Dedifferentiated amniotic fluid mesenchymal stem cell (primary cell): ENCODE results near the gene SREBF2.

Experiments used
- DNase-seq: peaks from one replicate; pipeline ENCODE4 v3.0.0-alpha.2; 2016; ENCODE audit errors: extremely low spot score

SREBF2 gene

DNA sequence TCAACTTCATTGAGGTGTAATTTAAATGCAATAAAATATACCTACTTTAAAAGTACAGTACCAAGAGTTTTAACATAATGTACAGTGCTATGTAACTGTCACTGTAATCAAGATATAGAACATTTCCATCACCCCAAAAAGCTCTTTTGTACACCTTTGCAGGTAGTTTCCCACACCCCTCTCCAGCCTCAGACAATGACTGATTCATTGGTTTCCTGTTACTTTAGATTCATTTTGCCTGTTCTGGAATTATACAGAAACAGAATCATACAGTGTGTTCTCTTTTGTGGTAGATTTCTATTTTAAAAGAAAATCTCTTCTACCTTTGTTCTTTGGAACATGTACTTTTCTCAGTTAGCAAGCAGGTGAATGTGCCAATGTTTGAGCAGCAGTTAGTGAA, 43.8 kb downstream of the SREBF2 start:
- DNase-seq: no peak

DNA sequence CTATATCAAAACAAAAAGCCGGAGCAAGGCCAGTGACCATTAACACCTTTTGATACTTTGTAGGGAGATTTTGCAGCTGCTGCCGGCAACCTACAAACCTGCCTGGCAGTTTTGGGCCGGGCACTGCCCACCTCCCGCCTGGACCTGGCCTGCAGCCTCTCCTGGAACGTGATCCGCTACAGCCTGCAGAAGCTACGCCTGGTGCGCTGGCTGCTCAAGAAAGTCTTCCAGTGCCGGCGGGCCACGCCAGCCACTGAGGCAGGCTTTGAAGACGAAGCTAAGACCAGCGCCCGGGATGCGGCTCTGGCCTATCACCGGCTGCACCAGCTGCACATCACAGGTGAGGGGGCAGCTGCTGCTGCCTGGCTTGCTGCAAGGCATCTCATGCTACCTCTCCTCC, 47.7 kb downstream of the SREBF2 start:
- DNase-seq: no peak

DNA sequence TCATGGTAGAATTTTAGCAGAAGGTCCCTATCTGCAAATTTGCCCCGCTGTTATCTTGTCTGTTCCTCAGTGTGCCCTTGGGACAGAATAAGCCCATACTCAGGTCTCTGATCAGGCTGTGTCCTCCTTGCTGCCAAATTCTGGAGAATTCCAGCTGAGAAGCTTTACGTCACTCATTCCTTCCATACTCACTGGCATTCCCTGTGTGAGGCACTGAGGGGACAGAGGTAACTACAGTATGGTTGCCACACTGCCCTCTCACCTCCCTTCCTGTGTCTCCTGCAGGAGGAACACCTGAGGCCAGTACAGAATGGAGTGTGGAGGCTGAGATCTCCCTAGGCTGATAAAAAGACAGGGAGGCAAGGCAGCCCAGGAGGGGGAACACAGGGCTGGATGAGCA, 50.5 kb downstream of the SREBF2 start:
- no peak for DNase-seq

DNA sequence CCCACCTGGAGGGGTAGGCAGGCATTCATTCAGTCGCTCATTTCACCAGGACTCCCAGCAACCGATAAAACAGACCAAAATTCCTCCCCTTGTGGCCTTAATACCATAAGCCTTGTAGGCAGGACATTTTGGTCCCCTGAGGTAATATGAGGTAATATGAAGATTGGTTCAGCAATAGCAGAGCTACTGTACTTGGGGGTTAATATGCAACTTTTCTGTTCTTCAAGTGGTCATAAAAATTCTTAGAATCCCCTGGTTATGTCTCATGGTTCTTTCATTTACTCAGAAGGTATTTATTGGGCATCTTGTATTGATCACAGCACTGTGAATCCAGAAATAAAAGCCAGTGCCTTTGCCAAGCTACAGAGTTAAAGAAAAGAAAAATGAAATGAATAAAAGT, 52.2 kb downstream of the SREBF2 start:
- no peak for DNase-seq

DNA sequence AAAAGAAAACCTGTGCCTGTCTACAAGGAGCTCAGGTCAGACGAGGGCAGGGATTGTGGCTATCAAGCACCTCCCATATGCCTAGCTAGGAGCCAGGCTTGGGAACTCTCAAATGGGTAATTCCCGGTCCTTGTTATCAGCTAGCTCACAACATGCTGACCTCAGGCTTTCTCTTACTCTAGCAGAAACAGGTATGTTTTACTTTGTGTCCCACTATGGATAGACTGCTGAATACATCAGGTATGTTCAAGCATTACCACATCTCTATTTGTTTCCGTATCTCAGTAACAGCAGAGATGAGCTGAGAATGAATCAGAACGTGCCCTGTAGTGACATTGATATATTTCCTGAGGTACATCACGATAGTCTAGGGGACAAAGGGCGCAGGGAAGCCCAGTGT, 52.6 kb downstream of the SREBF2 start:
- DNase-seq: no peak

DNA sequence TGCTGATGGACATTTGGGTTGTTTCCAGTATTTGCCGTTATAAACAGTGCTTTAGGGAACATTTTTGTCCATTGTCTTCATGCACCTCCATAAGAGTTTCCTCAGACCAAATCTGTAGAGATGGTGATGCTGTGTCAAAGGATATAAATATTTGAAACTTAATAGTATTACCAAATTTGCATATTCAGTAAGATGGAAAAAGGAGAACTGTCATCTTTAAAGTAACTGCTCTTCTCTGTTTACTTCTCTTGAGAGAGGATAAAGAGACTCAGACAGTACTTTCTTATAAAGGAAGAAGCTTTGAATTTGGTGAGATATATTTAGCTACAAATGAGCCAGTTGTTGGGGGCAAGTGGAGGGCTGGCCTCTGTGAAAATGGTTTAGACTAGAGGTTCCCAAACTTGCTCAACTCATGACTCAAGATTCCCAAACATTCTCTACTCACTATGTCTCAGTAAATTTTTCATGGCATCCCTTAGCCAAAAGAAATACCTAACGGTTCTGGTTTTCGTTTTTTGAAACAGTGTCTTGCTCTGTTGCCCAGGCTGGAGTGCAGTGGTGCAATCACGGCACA, 55.8 kb downstream of the SREBF2 start:
- DNase-seq: no peak

DNA sequence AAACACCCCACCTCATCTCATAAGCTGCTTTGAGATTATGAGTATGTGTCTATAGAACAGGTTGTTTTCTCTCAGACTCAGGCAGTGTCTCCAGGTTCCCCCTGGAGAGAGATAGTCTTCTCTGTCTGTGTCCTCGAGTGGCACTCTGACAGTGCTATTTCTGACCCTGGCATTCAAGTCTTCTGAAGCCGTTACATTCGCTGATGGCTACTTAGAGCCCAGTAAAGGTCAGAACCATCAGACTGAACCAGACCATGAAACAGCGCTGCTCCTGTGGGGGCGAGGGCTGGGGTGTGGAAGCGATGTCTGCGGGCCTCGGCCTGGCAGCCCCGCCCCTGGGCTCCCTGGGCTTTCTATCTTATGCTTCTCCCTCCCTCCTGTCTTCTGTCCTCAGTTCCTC, 58.5 kb downstream of the SREBF2 start:
- DNase-seq: no peak

DNA sequence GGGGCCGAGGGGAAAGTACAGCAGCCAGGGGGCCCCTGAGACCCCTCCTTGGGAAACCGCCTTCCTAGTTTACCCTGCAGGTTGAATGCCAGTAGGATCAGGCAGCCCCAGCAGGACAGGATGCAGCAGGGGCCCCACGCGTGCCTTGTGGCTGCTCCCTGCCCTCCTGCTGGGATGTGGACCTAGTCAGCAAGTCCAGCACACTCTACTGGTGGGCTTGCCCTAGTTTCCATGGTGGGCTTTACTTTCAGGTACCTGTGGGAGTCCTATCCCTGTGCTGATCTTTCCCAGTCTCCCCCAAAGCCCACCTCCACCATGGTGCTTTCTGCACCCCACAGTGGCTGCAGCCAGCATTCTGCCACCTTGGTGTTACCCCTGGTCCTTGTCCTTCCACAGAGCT, 59.8 kb downstream of the SREBF2 start:
- DNase-seq: no peak

DNA sequence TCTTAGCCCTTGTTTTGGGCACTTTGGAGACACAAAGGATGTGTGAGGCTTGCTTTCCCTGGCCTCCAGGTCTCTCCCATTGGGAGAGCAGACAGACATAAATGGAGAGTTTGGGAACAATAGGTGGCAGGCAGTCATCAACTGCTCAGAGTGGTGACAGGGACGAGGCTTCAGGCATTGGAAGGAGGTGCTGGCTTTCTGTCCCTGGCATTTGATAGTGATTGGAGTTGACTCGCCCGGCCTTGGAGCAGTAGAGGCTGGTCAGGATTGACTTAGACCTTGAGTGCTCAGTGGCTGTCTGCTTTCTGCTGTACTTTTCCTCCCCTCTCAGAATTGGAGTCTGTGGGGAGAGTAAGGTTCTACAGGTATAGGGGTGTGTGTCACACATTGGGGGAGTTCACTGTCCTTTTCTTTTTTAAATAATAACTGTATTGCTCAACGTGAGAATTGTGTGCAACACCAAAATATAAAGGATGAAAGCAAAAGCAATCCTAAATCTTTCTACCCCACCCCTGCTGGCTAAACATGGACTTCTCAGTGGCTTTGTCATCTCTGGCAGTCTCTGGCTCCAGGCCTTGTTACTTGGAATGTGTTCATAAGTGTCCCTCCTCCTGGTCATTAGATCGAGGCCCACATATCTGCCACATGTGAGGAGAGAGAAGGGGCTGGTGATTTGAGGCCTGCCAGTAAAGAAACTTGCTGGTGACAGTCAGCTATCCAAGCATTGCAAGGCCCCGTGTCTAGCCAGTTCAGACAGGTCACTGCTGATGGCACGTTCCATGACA, 60.9 kb downstream of the SREBF2 start:
- no peak for DNase-seq

DNA sequence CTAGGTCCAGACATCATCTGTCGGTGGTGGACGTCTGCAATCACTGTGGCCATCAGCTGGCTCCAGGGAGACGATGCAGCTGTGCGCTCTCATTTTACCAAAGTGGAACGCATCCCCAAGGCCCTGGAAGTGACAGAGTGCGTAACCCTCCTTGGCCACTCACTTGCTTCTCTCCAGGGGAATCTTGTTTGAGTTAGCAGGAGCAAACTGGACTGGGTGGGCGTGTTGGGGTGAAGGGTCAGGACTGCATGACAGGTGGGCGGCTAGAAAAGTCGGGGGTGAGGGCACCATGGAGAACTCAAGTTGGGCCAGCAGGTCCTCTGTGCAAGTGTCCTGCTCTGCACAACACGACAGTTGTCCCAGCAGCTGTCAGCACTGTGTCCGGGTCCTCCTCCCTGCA, 65.7 kb downstream of the SREBF2 start:
- DNase-seq: no peak

DNA sequence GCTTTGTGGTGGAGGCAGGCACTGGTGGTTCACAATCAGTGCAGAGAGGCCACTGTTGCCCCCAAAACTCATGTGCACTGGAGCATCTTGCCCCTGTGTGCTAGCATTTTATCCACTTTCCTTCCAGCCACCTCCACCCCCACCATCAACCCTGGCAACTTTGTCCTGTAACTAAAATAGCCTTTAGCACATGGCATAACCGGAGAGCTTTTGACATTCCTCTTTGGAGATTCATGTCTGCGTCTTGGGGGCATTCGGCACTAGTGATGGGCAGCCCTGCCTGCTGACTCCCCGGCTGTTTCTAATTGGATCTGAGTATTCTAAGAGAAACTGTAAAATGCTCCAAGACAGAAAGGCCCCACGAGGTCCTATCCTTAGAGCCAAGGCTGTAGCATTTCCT, 66.2 kb downstream of the SREBF2 start:
- no peak for DNase-seq

DNA sequence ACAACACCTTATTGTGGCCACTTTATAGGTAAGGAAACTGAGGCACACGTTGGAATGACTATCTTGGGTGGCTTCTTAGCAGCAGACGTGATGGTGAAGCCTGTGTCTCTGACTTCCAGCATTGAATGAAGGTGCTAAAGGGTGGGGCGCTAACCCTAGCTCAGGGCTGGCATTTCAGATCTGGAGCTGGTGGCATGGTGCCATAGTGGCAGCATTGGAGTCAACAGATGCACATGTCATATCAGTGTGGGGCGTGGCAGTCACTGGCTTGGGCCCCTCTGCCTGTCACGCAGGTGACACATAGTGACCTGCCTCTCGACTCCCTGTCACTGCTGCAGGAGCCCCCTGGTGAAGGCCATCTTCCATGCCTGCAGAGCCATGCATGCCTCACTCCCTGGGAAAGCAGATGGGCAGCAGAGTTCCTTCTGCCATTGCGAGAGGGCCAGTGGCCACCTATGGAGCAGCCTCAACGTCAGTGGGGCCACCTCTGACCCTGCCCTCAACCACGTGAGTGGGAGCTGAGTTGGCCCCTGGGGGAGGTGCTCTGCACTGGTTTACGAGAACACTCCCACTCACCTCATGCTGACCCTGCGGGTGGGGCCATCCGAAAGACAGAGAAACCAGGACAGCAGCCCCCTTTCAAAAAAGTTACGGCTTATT, 67.2 kb downstream of the SREBF2 start:
- DNase-seq: no peak

DNA sequence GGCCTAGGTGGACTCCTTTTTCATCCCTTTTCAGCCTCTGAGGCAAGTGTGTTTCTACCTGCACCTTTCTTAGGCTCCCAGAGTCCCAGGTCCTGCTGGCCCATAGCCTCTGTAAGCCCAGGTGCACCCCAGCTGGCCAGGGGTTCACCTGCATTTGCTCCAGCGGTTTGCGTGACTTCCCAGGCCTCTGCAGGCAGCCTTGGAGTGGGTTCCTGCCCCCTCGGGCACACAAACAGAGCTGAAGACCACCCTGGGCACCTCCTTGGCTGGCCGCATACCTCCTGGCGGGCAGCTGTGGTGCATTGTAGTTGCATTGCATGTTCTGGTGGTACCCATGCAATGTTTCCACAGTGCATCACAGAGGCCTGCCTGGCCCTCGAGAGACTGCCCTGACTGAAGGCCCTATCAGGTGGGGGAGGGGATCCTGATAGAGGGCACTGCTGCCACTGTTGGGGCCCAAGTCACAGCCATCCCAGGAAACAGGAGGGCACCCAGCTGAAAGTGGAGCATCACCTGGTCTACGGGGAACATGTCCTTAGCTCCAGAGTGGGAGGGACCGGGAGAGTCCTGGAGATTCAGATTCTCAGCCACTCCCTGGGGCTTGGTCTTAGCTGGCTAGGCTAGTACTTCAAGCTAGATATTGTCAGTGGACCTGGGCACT, 67.9 kb downstream of the SREBF2 start:
- DNase-seq: no peak

DNA sequence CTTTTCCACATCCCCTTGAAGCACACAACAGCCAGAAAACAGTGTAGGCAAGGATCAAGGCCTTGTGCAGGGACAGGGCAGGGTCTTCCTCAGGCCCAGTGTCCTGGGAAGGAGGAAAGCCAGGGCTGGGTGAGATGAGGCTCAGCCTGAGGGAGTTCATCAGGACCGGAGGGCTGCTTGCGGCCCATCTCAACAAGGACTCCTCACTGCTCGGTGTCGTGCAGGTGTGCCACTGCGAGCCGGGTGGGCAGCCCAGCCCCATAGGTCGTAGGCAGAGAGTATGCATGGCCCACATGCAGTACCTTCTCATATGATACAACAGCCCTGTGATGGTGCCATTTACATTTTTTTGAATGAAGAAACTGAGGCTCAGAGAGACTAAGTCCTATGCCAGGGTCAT, 69.1 kb downstream of the SREBF2 start:
- DNase-seq: no peak

DNA sequence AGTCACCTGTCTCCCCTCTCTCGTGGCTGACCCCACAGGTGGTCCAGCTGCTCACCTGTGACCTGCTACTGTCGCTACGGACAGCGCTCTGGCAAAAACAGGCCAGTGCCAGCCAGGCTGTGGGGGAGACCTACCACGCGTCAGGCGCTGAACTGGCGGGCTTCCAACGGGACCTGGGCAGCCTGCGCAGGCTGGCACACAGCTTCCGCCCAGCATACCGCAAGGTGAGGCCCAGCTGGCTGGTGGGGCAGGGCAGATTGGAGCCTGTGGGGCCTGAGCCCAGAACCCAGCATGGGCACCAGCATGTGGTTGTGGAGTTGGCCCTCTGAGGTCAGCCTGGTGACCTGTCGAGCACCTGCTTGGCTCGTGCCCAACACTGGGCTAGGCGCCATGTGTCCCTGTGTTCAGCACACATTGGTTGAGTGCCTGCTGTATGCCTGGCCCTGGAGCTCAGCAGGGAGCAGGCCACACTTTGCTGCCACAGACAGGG, 70.1 kb downstream of the SREBF2 start:
- no peak for DNase-seq

DNA sequence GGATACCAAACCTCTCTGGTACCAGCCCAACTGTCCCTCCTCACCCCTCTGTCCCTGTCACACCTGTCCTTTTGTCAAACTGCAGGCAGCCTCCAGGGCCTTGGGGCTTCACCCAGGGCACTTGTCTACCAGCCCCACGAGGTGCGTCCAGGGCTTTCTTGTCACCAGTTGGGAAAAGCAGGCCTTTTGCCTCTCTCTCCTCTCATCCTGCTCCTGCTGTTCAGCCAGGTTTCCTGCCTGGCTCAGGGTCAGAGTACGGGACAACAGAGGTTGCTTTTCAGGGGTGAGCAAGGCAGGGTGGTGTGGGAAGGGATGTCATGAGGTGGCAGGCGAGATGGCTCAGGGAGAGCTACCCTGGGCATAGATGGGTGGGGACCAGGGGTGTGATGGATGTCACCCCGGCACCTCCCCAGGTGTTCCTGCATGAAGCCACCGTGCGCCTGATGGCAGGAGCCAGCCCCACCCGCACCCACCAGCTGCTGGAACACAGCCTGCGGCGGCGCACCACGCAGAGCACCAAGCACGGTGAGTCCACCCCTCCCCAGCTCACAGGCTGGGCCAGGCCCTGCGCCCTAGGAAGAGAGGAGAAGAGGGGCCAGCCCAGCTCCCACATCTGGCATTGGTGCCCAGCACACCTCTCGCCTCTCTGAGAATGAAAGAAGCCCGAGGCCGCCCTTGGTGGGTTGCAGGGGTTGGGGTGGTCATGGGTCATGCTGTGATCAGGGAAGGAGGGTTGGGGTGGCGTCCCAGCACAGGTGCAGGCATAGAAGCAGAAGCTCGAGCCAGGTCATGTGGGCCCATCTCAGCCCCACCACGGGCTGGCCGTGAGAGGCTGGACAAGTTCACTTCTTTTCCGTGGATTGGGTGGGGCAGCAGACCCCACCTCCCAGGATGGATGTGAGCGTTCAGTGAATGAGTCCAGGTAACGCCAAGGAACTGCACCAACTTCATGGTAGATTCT, 71.8 kb downstream of the SREBF2 start:
- DNase-seq: no peak

DNA sequence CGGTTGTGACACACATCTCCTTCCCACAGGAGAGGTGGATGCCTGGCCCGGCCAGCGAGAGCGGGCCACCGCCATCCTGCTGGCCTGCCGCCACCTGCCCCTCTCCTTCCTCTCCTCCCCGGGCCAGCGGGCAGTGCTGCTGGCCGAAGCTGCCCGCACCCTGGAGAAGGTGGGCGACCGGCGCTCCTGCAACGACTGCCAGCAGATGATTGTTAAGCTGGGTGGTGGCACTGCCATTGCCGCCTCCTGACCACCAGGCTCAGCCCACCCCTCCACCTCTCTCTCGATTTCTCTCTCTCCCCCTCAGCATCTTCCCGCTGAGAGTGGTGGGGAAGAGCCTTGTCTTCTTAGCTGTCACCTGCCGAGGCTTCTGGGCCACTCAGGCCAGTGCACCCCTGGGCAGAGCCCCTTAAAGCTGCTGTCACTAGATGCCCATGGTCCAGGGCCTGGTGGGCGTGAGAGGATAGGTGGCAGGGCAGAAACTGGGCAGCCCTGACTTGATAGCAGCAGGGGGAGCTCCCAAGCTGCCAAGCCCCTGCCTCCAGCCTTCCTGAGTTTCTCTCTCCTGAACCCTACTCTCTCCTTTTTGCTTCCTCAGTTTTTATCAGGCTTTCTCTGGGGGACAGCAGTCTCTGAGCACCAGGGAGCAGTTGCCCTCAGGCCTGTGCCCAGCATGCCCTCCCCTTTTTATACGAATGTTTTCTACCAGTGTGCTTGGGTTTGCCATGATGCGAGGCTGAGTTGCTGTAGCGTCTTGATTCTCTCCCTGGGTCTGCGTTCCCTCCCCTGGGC, 72.7 kb downstream of the SREBF2 start:
- DNase-seq: no peak

DNA sequence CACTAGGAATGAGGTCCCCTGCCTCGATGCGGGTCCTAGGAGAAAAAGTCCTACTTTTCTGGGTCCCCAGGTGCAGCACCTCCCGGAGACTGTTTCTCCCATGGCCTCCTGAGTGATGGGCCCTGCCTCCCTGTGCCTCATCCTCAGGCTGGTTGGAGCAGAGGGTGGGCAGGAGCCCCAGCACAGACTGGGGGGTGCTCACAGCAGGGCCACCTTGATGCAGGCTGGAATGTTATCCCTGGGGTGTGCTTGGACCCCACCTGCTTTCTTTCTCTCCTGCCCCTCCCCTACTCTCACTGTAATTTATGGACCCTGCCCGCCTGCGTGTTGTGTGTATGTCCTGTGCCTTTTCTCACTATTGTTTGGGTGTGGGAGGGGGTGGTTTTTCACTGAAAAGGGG, 73.9 kb downstream of the SREBF2 start:
- no peak for DNase-seq

DNA sequence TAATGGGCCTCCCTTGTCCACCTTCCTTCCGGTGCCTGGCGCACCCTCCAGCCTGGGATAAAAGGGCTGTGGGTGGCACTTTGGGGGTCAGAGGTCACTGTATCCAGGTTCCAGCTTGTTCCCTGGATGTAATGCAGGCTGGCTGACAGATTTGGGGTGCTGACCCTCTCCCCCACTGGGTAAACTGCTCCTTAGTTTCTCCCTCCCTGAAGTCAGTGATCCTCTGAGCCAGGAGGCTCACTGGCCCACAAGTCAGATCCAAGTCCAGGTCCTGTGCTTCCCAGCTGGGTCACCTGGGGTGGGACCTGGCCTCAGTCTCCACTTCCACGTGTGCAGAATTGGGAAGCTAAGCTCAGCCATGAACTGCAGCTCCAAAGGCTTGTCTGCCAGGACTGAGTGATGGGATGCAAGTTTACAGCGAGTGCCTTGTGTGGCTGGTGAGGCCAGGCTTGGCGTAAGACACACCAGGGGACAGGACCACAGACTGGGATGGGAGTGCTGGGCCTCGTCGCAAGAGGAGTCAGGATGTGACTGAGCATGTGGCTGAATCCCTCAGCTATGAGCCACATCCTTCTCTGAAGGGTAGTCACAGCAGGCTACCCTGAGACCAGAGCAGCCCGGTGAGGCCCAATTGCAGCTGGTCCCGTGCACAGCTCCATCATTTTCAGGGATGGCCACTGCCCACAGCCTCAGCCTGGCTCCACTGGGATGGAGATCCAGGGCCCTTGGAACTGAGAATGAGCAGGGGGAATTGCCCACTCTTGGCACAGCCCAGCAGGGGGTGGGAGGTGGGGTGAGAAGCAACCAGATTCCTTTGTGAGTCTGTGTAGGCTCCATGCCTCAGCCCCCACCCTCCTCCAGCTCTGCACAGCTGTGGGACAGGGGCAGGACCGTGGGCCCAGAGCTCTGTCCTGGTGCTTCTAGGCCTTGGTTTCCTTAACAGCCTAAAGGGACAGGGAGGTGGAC, 74.8 kb downstream of the SREBF2 start:
- no peak for DNase-seq
